Activated CD8-positive, alpha-beta memory T cell treated with anti-CD3 and anti-CD28 coated beads, Interleukin-2, amount 50 U/mL, for 24 hours (primary cell): ENCODE data around the gene C1orf159.
A peak's percentile ranks its signal among the peaks of the same experiment; 100 is the strongest.

ENCODE experiments used
- DNase-seq: peaks from one replicate; pipeline ENCODE4 v3.0.0-alpha.2; 2020; ENCODE audit errors: extremely low read depth

C1orf159 gene

DNA sequence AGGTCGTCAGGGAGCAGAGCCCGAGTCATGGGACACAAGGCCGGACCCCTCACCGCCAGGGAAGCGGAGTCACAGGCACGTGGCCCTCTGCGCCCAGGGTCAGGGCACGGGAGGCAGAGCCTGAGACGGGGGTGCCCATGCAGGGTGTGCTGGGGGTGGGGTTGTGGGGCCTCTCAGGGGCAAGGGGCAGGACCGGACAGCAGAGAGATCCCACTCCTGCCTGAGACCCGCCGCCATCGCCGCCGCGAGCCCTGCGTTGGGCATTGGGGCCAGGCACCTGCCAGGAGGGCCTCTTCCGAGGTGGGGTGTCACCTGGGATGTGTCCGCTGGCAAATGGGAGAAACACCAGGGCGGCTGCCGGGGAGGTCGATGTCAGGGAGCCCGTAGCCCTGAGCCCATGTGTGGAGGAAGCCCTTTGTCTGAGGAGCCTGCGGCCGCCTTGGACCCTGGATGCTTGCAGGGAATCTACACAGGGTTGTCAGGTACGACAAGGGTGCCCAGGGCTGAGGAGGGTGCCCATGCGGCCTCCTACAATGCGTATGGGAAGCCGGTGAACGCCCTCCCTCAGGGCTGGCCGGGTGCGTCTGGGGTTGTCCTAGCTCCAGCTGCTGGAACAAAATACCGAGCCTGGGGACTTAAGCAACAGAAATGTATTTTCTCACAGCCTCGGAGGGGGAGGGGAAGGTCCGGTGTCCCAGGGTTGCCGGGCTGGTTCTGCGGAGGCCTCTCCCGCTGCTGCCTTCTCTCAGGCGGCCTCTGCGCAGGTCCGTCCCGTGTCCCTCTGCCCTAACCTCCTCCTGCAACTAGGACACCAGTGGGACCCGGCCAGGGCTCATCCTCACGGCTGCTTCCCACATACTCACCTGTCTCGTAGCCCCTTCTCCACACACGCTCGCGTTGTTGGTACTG is 16.4 kb upstream of the C1orf159 start:
- no peak for DNase-seq

GRCh38 chr1:1130206-1131120 is 14.6 kb upstream of the C1orf159 start:
- no peak for DNase-seq

- DNase-seq, result no peak
Observed at GRCh38 chr1:1129381-1129821, 13.5 kb upstream of the C1orf159 start.

DNA sequence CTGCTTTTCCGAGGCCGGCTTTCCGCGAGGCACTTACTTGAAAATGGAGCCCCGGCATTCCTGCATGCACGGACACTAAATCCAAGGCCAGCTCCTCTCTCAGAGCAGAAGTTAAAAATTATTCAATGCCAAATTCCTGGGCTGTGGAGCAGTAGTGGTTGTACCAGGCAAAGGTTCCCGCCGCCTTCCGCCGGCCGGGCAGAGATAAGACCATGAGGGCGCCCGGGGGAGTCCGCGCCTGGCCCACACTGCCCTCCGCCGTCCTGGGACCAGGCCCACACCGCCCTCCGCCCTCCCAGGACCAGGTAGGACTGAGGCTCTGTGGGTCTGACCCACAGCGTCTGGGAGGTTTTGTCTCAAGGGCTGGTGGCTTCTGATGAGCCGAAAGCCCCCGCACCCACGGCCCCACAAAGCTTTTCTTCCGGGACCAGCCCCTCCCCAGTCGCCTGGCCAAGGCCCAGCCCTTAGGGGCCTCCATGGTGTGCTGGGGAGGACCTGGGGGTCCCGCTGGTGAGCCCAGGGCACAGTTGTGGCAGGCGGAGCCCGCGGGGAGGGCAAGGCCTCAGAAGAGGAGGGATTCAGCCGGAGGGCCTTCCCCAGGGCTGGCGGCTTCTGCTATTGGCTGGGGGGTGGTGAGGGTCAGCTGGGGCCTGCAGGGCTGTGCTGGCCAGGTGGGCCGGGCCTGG is 12.7 kb upstream of the C1orf159 start:
- no peak for DNase-seq

DNA sequence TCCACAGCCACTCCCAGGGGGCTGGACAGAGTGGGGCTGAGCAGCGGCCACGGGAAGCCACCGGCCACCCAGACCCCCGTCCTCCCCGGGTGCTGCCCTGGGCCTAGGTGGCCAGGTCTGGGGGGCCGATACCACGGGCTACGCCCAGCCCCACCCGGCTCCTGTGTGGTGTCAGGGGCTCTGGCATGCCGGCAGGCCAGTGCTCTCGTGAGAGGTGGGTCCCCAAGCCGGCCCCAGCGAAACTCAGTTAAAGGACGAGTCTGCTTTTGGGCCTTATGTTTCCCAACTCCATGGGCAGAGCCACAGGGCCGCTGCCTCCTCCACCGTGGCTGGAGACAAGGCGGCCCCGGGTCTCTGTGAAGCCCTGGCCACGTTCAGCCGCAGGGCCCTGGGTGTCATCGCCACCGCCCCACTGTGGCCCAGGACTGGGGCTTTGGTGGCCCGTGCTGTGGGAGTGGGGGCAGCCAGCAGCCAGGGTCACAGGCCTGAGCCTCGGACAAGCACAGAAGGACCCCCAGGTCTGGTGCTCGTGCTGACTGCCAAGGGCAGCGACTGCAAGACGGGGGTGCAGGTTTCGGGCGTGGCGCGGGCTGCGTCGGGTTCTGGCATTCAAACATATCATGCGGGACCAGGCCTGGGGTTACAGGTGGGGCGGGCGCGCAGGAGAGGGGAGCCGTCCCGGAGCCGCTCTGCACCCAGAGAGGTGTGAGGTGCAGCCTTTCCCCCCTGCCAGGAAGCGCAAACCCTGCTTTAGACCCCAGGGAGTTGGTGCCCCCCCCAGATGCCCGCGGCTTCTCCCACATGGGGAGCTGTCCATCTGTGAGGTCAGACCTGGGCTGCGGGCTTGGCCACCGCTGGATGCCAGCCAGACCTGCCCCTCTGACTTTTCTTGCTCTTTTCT is 11.9 kb upstream of the C1orf159 start:
- no peak for DNase-seq

GRCh38 chr1:1125945-1126344 is 10.1 kb upstream of the C1orf159 start:
- DNase-seq, result no peak

GRCh38 chr1:1124786-1125642 is 9.1 kb upstream of the C1orf159 start:
- no peak for DNase-seq

DNA sequence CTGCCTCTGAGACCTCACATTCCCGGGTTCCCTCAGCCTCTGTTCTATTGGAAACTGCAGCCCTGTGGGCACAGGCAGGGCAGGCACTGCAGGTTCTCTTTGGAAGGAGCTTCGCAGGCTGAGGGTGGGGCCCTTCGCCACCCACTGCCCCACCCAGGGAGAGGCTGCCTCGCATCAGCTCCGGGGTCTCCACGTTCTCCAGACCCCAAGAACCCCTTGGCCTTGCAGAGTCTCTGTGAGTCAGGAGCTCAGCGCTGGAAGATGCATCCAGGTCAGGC is 8.6 kb upstream of the C1orf159 start:
- DNase-seq, result no peak

DNA sequence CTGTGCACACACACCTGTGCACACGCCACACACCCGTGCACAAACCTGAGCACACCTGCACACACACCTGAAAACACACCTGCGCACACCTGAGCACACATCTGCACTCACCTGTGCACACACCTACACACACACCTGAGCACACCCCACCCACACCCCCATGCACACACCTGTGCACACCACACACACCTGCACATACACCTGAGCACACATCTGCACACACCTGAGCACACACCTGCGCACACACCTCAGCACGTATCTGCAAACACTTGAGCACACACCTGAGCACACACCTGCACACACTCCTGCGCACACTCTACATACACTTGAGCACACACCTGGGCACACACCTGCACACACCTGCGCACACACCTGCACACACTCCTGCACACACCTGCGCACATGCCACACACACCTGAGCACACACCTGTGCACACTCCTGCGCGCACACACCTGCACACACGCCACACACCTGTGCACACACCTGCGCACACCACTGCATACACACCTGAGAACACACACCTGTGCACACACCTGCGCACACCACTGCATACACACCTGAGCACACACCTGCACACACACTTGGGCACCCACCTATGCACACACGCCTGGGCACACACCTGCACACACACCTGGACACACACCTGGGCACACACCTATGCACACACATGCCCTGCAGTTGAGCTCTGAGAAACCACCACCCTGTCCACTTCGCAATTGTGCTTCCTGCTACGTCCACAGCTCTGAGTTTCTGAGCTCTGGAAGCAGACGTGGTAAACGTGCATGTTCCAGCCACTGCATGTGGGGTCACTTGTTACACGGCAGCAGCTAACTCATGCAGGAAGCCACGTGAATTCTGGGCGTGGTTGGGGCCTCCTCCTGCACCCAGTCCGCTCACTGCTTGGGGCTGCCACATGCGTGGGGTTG is 8.0 kb upstream of the C1orf159 start:
- no peak for DNase-seq

- no peak for DNase-seq
Observed at GRCh38 chr1:1122981-1123480, 7.1 kb upstream of the C1orf159 start.

- DNase-seq, result peak; percentile 60
Observed at GRCh38 chr1:1122078-1122811, 6.4 kb upstream of the C1orf159 start.

DNA sequence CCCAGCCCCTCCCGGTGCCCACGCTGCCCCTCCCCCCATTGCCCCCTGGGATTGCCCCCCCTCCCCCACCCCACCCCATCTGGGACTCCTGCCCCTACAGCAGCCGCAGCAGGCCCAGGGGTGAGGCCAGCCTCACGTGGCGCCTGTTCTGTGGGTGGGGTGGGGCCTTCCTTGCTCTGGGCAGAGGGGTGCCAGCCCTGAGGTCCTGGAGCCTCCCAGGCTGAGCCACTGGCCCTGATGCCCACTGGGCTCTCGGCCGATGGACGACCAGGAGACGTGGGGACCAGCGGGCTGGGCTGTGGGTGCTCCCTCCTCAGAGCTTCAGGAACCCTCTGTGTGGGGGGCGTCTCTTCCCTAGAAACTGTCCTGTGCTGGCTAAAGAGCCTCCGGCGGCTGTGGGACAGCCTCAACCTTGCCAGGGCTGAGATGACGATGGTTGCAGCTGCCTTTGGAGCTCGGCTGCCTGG is 5.8 kb upstream of the C1orf159 start:
- no peak for DNase-seq

GRCh38 chr1:1120866-1121591 is 5.1 kb upstream of the C1orf159 start:
- no peak for DNase-seq

DNA sequence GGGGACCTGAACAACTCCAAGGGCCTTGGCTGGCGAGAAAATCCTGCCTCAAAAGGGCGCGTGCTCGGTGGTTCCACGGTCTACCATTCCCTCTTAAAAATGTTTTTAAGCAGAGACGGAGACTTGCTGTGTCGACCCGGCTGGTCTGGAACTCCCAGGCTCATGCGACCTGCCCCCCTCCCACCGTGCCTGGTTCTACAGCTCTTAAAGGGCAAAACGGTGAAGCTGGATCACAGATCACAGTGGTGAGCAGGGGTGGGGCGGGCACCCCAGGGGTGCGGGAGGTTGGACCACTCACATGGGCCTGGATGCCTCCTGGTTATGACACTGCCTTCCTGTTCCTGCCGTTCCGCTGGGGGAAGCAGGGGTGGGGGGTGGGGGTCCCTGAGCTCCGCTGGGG is 4.2 kb upstream of the C1orf159 start:
- DNase-seq, result no peak

DNA sequence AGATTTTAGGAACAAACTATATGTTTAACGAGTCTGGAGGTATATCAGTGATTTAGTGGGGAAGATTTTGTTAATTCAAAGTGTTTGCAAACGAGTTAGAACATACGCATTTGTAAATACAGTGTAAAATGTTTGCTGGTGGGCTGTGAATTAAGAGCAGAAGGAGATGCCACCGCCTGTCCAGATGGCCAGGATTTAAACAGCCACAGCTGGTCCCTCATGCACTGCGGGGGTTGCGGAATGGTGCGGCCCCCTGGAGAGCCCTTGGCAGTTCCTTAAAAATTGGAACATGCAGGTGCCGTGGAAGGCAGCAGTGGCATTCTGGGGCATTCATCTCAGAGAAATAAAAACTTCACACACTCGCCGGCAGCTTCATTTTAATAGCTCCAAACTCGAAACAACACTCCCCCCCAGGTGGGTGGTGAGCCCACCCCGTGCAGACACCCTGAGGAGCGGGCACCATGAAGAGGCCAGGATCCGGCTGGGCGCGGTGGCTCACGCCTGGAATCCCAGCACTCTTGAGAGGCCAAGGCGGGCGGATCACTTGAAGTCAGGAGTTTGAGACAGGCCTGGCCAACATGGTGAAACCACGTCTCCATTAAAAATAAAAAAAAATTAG is 3.5 kb upstream of the C1orf159 start:
- no peak for DNase-seq

DNA sequence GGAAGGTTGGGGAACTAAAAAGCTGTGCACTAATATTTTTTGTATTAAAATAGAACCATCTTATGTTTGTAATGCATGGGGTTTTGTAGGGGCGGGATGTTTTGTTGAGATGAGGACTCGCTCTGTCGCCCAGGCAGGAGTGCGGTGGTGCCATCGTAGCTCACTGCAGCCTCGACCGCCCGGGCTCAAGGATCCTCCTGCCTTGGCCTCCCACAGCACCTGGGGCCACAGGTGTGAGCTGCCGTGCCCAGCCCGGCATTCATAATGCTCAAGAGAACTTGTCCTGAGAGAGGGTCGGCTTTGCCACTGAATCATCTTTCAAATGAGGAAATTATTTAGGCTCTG is 3.0 kb upstream of the C1orf159 start:
- no peak for DNase-seq
